GM12864 (cell line): Measurements from ENCODE around the gene PPP1R9B.

Experiments
- DNase-seq: peaks from one replicate; pipeline ENCODE4 v3.0.0-alpha.2; 2011; ENCODE audit warnings: low read depth
- H3K4me3 ChIP-seq: 2 replicates; pipeline ENCODE4 v1.5.1; 2011; ENCODE audit warnings: mild to moderate bottlenecking, low read depth, low read length, control low read depth
- TF ChIP-seq, protein P1 (sequence below): IDR thresholded peaks from 2 replicates; pipeline ENCODE4 v1.5.1; 2011; ENCODE audit warnings: low read depth, mild to moderate bottlenecking, moderate library complexity, low read length, control low read depth, inconsistent platforms; ENCODE audit errors: missing control alignments

PPP1R9B gene

DNA sequence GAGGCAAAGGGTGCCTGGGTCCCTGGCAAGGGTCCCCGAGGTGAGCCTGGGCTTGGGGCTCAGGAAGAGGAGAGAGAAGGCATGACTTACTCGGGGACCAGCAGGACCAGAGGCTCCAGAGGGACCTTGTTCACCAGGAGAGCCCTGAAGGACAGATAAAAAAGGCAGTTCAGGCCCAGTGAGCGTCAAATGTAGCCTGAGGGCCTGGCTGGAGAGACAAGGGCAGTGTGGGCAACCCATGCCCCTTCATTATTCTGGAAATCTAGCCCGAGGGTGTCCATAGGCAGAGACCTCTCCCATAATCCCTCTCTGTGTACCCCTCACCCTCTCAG lies 36.9 kb upstream of the PPP1R9B start:
- TF ChIP-seq, protein P1, sequence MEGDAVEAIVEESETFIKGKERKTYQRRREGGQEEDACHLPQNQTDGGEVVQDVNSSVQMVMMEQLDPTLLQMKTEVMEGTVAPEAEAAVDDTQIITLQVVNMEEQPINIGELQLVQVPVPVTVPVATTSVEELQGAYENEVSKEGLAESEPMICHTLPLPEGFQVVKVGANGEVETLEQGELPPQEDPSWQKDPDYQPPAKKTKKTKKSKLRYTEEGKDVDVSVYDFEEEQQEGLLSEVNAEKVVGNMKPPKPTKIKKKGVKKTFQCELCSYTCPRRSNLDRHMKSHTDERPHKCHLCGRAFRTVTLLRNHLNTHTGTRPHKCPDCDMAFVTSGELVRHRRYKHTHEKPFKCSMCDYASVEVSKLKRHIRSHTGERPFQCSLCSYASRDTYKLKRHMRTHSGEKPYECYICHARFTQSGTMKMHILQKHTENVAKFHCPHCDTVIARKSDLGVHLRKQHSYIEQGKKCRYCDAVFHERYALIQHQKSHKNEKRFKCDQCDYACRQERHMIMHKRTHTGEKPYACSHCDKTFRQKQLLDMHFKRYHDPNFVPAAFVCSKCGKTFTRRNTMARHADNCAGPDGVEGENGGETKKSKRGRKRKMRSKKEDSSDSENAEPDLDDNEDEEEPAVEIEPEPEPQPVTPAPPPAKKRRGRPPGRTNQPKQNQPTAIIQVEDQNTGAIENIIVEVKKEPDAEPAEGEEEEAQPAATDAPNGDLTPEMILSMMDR = no peak
- H3K4me3 ChIP-seq = no peak overlapping the region
- DNase-seq = no peak

DNA sequence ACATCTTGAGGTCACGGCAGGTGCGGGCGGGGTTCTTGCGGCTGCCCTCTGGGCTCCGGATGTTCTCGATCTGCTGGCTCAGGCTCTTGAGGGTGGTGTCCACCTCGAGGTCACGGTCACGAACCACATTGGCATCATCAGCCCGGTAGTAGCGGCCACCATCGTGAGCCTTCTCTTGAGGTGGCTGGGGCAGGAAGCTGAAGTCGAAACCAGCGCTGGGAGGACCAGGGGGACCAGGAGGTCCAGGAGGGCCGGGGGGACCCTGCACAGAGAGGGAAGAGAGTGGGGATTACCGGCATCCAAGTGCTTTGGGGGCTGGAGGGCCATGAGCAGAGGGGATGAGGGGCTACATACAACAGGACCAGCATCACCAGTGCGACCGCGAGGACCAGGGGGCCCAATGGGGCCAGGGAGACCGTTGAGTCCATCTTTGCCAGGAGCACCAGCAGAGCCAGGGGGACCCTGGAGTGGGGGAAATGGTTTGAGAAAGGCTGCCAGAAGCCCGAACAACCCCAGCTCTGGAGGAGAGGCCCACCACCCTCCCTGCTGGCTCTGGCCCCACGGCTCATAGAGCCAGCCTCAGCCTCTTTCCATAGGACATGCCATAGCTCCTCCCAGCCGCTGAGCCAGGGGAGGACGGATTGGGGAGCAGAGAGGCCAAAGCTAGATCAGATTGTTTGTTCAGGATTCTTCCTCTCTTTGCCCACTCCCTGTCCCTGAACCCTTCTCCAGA lies 36.4 kb upstream of the PPP1R9B start:
- DNase-seq = no peak
- TF ChIP-seq, protein P1 = no peak
- no peak overlapping the region for H3K4me3 ChIP-seq

DNA sequence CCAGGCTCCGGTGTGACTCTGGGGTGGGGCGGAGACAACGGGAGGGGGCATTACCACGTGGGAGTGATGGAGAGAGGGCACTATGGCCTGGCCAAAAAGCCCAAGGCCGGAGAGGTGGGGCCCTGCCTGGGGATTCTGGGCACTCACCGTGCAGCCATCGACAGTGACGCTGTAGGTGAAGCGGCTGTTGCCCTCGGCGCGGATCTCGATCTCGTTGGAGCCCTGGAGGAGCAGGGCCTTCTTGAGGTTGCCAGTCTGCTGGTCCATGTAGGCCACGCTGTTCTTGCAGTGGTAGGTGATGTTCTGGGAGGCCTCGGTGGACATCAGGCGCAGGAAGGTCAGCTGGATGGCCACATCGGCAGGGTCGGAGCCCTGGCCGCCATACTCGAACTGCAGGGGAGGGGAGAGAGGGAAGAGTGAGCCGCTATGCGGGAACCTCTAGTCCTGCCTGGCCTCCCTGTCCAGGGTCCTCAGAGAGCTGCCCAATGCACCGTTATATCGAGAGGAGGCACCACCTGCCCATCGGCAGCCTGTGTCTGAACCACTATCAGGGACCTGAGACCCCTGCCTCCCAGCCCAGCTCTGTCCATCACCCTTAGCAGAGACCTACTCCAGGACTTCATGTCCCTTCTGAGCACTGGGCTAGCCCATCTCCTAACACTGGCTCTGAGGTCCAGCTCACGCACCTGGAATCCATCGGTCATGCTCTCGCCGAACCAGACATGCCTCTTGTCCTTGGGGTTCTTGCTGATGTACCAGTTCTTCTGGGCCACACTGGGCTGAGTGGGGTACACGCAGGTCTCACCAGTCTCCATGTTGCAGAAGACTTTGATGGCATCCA lies 35.4 kb upstream of the PPP1R9B start:
- no peak overlapping the region for H3K4me3 ChIP-seq
- DNase-seq = no peak
- TF ChIP-seq, protein P1 = no peak

DNA sequence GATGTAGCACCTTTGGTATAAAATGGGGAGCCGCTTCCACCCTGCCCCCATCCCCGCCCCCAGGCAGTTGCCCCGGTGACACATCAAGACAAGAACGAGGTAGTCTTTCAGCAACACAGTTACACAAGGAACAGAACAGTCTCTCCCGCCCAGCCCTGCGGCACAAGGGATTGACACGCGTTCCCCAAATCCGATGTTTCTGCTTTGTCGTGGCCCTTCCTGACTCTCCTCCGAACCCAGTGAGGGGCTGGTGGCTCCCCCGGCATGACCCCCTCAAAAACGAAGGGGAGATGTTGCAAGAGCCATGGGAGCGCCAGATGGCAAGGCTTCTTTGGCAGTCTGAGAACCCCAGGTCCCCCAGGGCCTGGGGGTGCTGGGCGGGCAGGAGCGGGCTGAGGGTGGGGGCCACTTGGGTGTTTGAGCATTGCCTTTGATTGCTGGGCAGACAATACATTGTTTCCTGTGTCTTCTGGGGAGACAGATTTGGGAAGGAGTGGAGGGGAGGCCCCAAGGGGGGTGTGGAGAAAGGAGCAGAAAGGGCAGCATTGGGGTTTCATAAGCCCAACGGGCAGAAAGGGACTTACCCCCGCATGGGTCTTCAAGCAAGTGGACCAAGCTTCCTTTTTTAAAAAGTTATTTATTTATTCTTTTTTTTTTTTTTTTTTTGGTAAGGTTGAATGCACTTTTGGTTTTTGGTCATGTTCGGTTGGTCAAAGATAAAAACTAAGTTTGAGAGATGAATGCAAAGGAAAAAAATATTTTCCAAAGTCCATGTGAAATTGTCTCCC lies 34.3 kb upstream of the PPP1R9B start:
- H3K4me3 ChIP-seq = no peak overlapping the region
- DNase-seq = no peak
- TF ChIP-seq, protein P1 = no peak

DNA sequence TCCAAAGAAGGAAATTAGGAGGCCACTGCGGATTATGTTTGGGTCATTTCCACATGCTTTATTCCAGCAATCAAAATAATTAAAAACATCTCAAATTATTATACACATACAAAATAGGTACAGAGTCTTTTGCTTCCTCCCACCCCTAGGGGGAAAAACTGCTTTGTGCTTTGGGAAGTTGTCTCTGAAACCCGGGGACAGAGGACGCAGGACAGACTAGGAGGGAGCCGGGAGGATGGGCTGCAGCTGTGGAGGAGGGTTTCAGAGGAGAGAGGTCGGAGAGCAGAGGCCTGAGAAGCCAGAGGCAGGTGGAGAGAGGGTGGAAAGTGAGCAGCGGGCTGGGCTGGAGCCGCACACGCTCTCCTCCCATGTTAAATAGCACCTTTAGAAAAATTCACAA lies 33.6 kb upstream of the PPP1R9B start:
- DNase-seq = no peak
- TF ChIP-seq, protein P1 = no peak
- no peak overlapping the region; the same call in 1 of the 2 replicates for H3K4me3 ChIP-seq

DNA sequence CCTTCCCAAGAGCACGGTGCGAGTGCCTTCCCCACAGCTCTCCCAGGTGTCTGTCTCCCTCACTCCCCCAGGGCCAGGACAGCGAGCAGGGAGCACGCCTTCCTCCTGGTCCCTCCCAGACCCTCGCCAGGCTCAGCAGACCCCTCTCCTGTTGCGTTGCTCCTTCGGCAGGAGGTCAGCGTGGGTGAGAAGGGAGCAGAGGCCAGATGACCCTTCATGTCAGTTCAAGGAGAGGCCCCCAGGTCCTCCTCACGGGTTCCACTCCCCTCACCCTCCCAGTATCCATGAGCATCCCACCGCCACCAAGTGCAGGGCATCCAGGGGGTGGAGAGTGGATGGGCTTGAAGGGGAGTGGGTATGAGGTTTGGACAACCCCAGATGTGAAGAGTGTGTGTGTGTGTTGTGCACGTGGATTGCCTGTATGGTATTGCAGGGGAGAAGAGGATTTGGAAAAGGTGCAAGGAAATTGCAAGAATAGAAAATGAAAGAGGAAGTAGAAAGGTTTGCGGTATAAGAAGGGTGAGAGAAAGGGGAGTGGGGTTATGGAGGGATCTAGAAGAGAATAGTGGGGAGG lies 33.0 kb upstream of the PPP1R9B start:
- DNase-seq = no peak
- H3K4me3 ChIP-seq = no peak overlapping the region; the same call in 1 of the 2 replicates
- TF ChIP-seq, protein P1 = no peak
